IMR-90 (cell line): ENCODE results near the gene CACNA2D4. TPM values are rescaled to one million over a fixed set of nuclear protein-coding genes. Genes with fewer than 3 reads are reported as not detected.

Experiments
- ATAC-seq: fragments of 200-7000 bp; cut with Tn5 transposase; 2 replicates; pipeline ENCODE4 v1.9.1; 2020; ENCODE audit warnings: low read depth, mild to moderate bottlenecking, moderate library complexity
- BruUV-seq: library from RNA; stranded (reverse); fragments of 400-500 nt; replicated peaks from 2 replicates; lab custom pipeline; 2021; lab: Mats Ljungman, UMichigan
- CTCF ChIA-PET: fragments of 300-600 bp; formaldehyde crosslinking; extraction: SDS; loops from one replicate; lab custom pipeline; 2021; ENCODE audit warnings: antibody characterized with exemption; lab: Yijun Ruan, JAX
- POLR2A ChIA-PET: fragments of 300-600 bp; sonication (Branson Sonifier 250); formaldehyde crosslinking; loops from one replicate; lab custom pipeline; 2022; ENCODE audit warnings: antibody characterized with exemption; ENCODE audit not compliant: unreplicated experiment; lab: Charles Lee
- DNase-seq: peaks from one replicate; pipeline ENCODE4 v3.0.0; 2013
- H2AFZ ChIP-seq: replicated peaks from 2 replicates; pipeline ENCODE3; 2013; ENCODE audit warnings: low read length, mild to moderate bottlenecking; ENCODE audit not compliant: poor library complexity
- H2AK5ac ChIP-seq: 2 replicates; pipeline ENCODE4 v1.6.1; 2013; ENCODE audit warnings: low read depth, low read length, inconsistent platforms
- H2AK9ac ChIP-seq: replicated peaks from 2 replicates; pipeline ENCODE3; 2013; ENCODE audit warnings: mild to moderate bottlenecking, low read depth, low read length, moderate library complexity; ENCODE audit not compliant: poor library complexity
- H2BK120ac ChIP-seq: 2 replicates; pipeline ENCODE4 v1.6.1; 2013; ENCODE audit warnings: low read depth, low read length, inconsistent platforms
- H2BK15ac ChIP-seq: 3 replicates; pipeline ENCODE4 v1.6.1; 2013; ENCODE audit warnings: low read depth, low read length, inconsistent platforms
- H2BK20ac ChIP-seq: 2 replicates; pipeline ENCODE4 v1.6.1; 2013; ENCODE audit warnings: low read depth, mild to moderate bottlenecking, inconsistent platforms, low read length, moderate library complexity
- H2BK5ac ChIP-seq: 2 replicates; pipeline ENCODE4 v1.6.1; 2013; ENCODE audit warnings: mild to moderate bottlenecking, low read depth, low read length, inconsistent platforms; ENCODE audit not compliant: poor library complexity, severe bottlenecking
- H3K14ac ChIP-seq: replicated peaks from 2 replicates; pipeline ENCODE4 v1.6.1; 2013; ENCODE audit warnings: low read depth, low read length, inconsistent platforms
- H3K18ac ChIP-seq: 2 replicates; pipeline ENCODE4 v1.6.1; 2013; ENCODE audit warnings: low read depth, low read length, control low read depth
- H3K23ac ChIP-seq: 2 replicates; pipeline ENCODE4 v1.6.1; 2013; ENCODE audit warnings: low read depth, low read length, inconsistent platforms
- H3K27ac ChIP-seq: 2 replicates; pipeline ENCODE4 v1.5.1; 2013; ENCODE audit warnings: mild to moderate bottlenecking, control low read depth, low read length; ENCODE audit not compliant: insufficient read depth
- H3K27me3 ChIP-seq: 2 replicates; pipeline ENCODE4 v1.6.1; 2013; ENCODE audit warnings: low read length; ENCODE audit not compliant: control insufficient read depth, insufficient read depth
- H3K36me3 ChIP-seq: 2 replicates; pipeline ENCODE4 v1.6.1; 2013; ENCODE audit warnings: low read length, mixed read lengths; ENCODE audit not compliant: control insufficient read depth, insufficient read depth
- H3K4ac ChIP-seq: 2 replicates; pipeline ENCODE4 v1.6.1; 2013; ENCODE audit warnings: low read depth, low read length, inconsistent platforms
- H3K4me1 ChIP-seq: 2 replicates; pipeline ENCODE4 v1.6.1; 2013; ENCODE audit warnings: low read length, mixed read lengths; ENCODE audit not compliant: control insufficient read depth, insufficient read depth
- H3K4me2 ChIP-seq: 2 replicates; pipeline ENCODE4 v1.6.1; 2013; ENCODE audit warnings: low read depth, mild to moderate bottlenecking, control low read depth, low read length, moderate library complexity
- H3K4me3 ChIP-seq: 2 replicates; pipeline ENCODE4 v1.5.1; 2013; ENCODE audit warnings: low read depth, mild to moderate bottlenecking, control low read depth, low read length, moderate library complexity; ENCODE audit not compliant: insufficient read depth
- H3K56ac ChIP-seq: 2 replicates; pipeline ENCODE4 v1.6.1; 2013; ENCODE audit warnings: low read length, inconsistent platforms; ENCODE audit not compliant: insufficient read depth; ENCODE audit errors: extremely low read depth
- H3K79me1 ChIP-seq, 2 experiments: 2 replicates each; pipeline ENCODE4 v1.6.1; 2013; ENCODE audit warnings: low read length in 2 of 2, inconsistent platforms in 1 of 2, low read depth in 1 of 2
- H3K9ac ChIP-seq: 2 replicates; pipeline ENCODE4 v1.6.1; 2013; ENCODE audit warnings: low read depth, low read length, control low read depth
- H3K9me1 ChIP-seq: 2 replicates; pipeline ENCODE4 v1.6.1; 2013; ENCODE audit warnings: low read length, inconsistent platforms; ENCODE audit not compliant: insufficient read depth
- H3K9me3 ChIP-seq: 2 replicates; pipeline ENCODE4 v1.6.1; 2013; ENCODE audit warnings: low read length; ENCODE audit not compliant: control insufficient read depth, insufficient read depth
- H4K20me1 ChIP-seq: 2 replicates; pipeline ENCODE4 v1.6.1; 2013; ENCODE audit warnings: low read length, inconsistent platforms; ENCODE audit not compliant: insufficient read depth
- H4K5ac ChIP-seq: 2 replicates; pipeline ENCODE4 v1.6.1; 2013; ENCODE audit warnings: mild to moderate bottlenecking, low read depth, low read length, control low read depth
- H4K8ac ChIP-seq, 2 experiments: 2 replicates each; pipeline ENCODE4 v1.6.1; 2013; ENCODE audit warnings: low read depth in 2 of 2, low read length in 2 of 2, control low read depth in 1 of 2, inconsistent platforms in 1 of 2
- H4K91ac ChIP-seq: 2 replicates; pipeline ENCODE4 v1.6.1; 2013; ENCODE audit warnings: low read depth, low read length, inconsistent platforms; ENCODE audit not compliant: insufficient read depth
- BHLHE40 ChIP-seq: fragments of 150-350 bp; IDR thresholded peaks from 2 replicates; pipeline ENCODE4 v1.6.1; 2016; ENCODE audit warnings: mild to moderate bottlenecking, low read depth, low read length
- CEBPB ChIP-seq: IDR thresholded peaks from 2 replicates; pipeline ENCODE4 v1.6.1; 2012; ENCODE audit warnings: low read depth, low read length, improper control_type of control experiment
- CHD1 ChIP-seq: IDR thresholded peaks from 2 replicates; pipeline ENCODE4 v1.6.1; 2012; ENCODE audit warnings: low read depth, low read length, improper control_type of control experiment
- FOS ChIP-seq: fragments of 150-350 bp; IDR thresholded peaks from 2 replicates; pipeline ENCODE4 v1.6.1; 2016; ENCODE audit warnings: low read depth, low read length
- MAFK ChIP-seq: IDR thresholded peaks from 2 replicates; pipeline ENCODE4 v1.6.1; 2012; ENCODE audit warnings: low read depth, low read length, improper control_type of control experiment
- MAZ ChIP-seq: IDR thresholded peaks from 2 replicates; pipeline ENCODE4 v1.6.1; 2012; ENCODE audit warnings: low read depth, mild to moderate bottlenecking, low read length, improper control_type of control experiment, moderate library complexity, borderline replicate concordance
- MXI1 ChIP-seq: IDR thresholded peaks from 2 replicates; pipeline ENCODE4 v1.6.1; 2012; ENCODE audit warnings: low read depth, mild to moderate bottlenecking, low read length, moderate library complexity, borderline replicate concordance
- NFE2L2 ChIP-seq: fragments of 150-350 bp; IDR thresholded peaks from 2 replicates; pipeline ENCODE4 v1.6.1; 2016; ENCODE audit warnings: low read depth, mild to moderate bottlenecking, low read length
- POLR2A ChIP-seq: IDR thresholded peaks from 2 replicates; pipeline ENCODE4 v1.6.1; 2012; ENCODE audit warnings: mild to moderate bottlenecking, low read depth, low read length
- RAD21 ChIP-seq: IDR thresholded peaks from 2 replicates; pipeline ENCODE4 v1.6.1; 2012; ENCODE audit warnings: low read length, improper control_type of control experiment
- RCOR1 ChIP-seq: IDR thresholded peaks from 2 replicates; pipeline ENCODE4 v1.6.1; 2012; ENCODE audit warnings: mild to moderate bottlenecking, low read length, improper control_type of control experiment; ENCODE audit not compliant: insufficient replicate concordance
- RFX5 ChIP-seq: IDR thresholded peaks from 2 replicates; pipeline ENCODE4 v1.8.0; 2012; ENCODE audit warnings: low read depth, mild to moderate bottlenecking, low read length, moderate library complexity
- SMC3 ChIP-seq: fragments of 150-350 bp; IDR thresholded peaks from 2 replicates; pipeline ENCODE4 v1.6.1; 2016; ENCODE audit warnings: low read depth, mild to moderate bottlenecking, antibody characterized with exemption, low read length, moderate library complexity
- WGBS, 2 experiments: methylation state at CpG; one replicate each; pipeline versions ENCODE4 v1.1.5 to v1.1.7; 2013; ENCODE audit warnings: missing lambda C conversion rate in 2 of 2; ENCODE audit not compliant: insufficient read length in 1 of 2; ENCODE audit errors: extremely low coverage in 2 of 2; 5-methylcytosine and 5-hydroxymethylcytosine counted together
- dilution Hi-C: fragments of 300-500 bp; cut with HindIII; formaldehyde crosslinking; loops from one replicate; pipeline ENCODE4 v1.14.3; 2018; ENCODE audit warnings: low sequenced_read_pairs; ENCODE audit not compliant: unreplicated experiment
- in situ Hi-C: fragments of 300-500 bp; cut with MboI; formaldehyde crosslinking; loops from 3 replicates; pipeline ENCODE4 v1.14.3; 2019; ENCODE audit warnings: low sequenced_read_pairs, inconsistent platforms, mixed read lengths
- intact Hi-C: fragments of 100-400 bp; cut with micrococcal nuclease; formaldehyde crosslinking; loops from 2 replicates; pipeline ENCODE4 v1.10.0; 2022
- polyA plus RNA-seq, 3 experiments: library from polyadenylated mRNA; depleted of rRNA; stranded (reverse); fragments of >200 nt; gene quantifications; 2 replicates each; pipeline ENCODE4 v1.2.3, GENCODE V29; 2012; ENCODE audit warnings: low replicate concordance in 1 of 3
- total RNA-seq: library from RNA; depleted of rRNA; stranded (reverse); fragments of >200 nt; gene quantifications from 2 replicates; pipeline ENCODE4 v1.2.3, GENCODE V29; 2012
- TF ChIP-seq, protein P1 (sequence below): fragments of 150-350 bp; IDR thresholded peaks from 2 replicates; pipeline ENCODE4 v1.6.1; 2017; ENCODE audit warnings: mild to moderate bottlenecking, antibody characterized with exemption, low read length, low read depth
- TF ChIP-seq, protein P2 (sequence below): fragments of 150-350 bp; IDR thresholded peaks from 2 replicates; pipeline ENCODE4 v1.6.1; 2016; ENCODE audit warnings: low read depth, mild to moderate bottlenecking, low read length, moderate library complexity, borderline replicate concordance
- TF ChIP-seq, protein P3 (sequence below): conservative IDR thresholded peaks from 2 replicates; pipeline ENCODE4 v1.5.1; 2012; ENCODE audit warnings: mild to moderate bottlenecking, low read depth, low read length, improper control_type of control experiment

Gene CACNA2D4
- total and polyA plus RNA-seq, 2 of the 4 experiments (the other 2 are of a cell fraction): 0.18 to 0.22 TPM

DNA sequence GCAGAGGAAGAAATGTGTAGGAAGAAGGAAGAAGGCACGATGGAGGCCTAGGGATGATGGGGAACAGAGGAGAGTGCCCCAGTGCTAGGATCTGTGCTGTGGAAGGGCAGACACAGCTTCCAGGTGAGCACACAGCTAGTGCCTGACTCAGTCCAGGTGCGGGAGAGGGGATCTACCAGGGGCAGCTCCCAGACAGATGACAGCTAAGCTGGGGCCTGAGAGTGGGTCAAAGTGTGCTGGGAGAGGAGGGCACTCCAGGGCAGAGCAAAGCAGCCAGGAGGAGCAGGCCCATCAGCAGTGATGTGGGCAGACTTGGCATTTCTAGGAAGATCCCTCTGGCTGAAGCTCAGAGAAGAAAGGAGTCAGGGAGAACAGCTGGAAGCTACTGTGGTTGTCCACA lies 61.4 kb downstream of the CACNA2D4 start:
- Histone ChIP-seq H4K5ac (no peak overlapping the region), H3K23ac (no peak overlapping the region), H3K56ac (no peak overlapping the region), H2AFZ (no peak overlapping the region), H2AK9ac (no peak overlapping the region), H2AK5ac (no peak overlapping the region), H3K9me3 (peaks cover 23% of the 10 kb centered on the region), H3K9ac (no peak overlapping the region), H3K4me1 (no peaks in the 10 kb centered on the region), H4K8ac (no peak overlapping the region), H3K4ac (no peak overlapping the region), H3K36me3 (no peaks in the 10 kb centered on the region), H3K14ac (no peak overlapping the region), H3K4me3 (no peak overlapping the region), H3K27me3 (peaks cover 32% of the 10 kb centered on the region), H4K20me1 (no peaks in the 10 kb centered on the region), H4K91ac (no peak overlapping the region), H3K18ac (no peak overlapping the region), H3K79me1 (no peaks in the 10 kb centered on the region), H3K27ac (no peak overlapping the region), H2BK15ac (no peak overlapping the region), H3K4me2 (no peak overlapping the region), H2BK5ac (no peak overlapping the region), H2BK120ac (no peak overlapping the region), H3K9me1 (no peaks in the 10 kb centered on the region), H2BK20ac (no peak overlapping the region)
- no TSS peak for BruUV-seq
- TF ChIP-seq, protein P1, sequence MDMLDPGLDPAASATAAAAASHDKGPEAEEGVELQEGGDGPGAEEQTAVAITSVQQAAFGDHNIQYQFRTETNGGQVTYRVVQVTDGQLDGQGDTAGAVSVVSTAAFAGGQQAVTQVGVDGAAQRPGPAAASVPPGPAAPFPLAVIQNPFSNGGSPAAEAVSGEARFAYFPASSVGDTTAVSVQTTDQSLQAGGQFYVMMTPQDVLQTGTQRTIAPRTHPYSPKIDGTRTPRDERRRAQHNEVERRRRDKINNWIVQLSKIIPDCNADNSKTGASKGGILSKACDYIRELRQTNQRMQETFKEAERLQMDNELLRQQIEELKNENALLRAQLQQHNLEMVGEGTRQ: no peak
- TF ChIP-seq RAD21 (no peak), RCOR1 (no peak), BHLHE40 (no peak), MAZ (no peak), MAFK (no peak), SMC3 (no peak), NFE2L2 (no peak), CEBPB (no peak), RFX5 (no peak), CHD1 (no peak), FOS (no peak), POLR2A (no peak), MXI1 (no peak)
- TF ChIP-seq, protein P2, sequence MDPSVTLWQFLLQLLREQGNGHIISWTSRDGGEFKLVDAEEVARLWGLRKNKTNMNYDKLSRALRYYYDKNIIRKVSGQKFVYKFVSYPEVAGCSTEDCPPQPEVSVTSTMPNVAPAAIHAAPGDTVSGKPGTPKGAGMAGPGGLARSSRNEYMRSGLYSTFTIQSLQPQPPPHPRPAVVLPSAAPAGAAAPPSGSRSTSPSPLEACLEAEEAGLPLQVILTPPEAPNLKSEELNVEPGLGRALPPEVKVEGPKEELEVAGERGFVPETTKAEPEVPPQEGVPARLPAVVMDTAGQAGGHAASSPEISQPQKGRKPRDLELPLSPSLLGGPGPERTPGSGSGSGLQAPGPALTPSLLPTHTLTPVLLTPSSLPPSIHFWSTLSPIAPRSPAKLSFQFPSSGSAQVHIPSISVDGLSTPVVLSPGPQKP: no peak
- TF ChIP-seq, protein P3, sequence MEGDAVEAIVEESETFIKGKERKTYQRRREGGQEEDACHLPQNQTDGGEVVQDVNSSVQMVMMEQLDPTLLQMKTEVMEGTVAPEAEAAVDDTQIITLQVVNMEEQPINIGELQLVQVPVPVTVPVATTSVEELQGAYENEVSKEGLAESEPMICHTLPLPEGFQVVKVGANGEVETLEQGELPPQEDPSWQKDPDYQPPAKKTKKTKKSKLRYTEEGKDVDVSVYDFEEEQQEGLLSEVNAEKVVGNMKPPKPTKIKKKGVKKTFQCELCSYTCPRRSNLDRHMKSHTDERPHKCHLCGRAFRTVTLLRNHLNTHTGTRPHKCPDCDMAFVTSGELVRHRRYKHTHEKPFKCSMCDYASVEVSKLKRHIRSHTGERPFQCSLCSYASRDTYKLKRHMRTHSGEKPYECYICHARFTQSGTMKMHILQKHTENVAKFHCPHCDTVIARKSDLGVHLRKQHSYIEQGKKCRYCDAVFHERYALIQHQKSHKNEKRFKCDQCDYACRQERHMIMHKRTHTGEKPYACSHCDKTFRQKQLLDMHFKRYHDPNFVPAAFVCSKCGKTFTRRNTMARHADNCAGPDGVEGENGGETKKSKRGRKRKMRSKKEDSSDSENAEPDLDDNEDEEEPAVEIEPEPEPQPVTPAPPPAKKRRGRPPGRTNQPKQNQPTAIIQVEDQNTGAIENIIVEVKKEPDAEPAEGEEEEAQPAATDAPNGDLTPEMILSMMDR: no peak
- CTCF ChIA-PET: no interaction called here
- dilution Hi-C loops (no loop called here), intact Hi-C loops (no loop called here), in situ Hi-C loops (no loop called here)
- WGBS, 2 experiments: 50% methylated on average over 1 of the region's 2 CpGs; no CpG with 5 or more reads in 1 of the 2 experiments
- ATAC-seq (no peak), DNase-seq (no peak)
- POLR2A ChIA-PET: no interaction called here
